ENCODE results near the gene COPS9. TPM values are rescaled to one million over a fixed set of nuclear protein-coding genes. Genes with fewer than 3 reads are reported as not detected.

Gene COPS9
- total RNA-seq, 1 donor from 2014 or later, result 98.1 TPM

DNA sequence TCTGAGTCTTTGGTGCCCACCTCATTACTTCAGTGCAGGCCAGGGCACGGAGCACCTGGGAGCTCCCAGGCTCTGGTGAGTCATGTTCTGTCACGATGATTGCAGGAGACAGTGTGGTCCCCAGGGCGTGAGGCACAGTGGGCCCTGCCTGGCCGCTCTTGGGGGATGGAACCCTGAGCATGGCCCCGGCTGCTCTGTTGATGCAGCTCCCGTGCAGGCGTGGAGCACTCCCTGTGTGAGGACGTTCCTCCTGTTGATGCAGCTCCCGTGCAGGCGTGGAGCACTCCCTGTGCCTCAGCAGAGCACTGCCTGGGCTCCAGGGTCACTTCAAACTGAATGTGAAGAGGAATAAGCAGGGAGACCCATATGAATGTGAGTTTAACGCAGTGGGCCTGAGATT is 30.1 kb downstream of the COPS9 start:
- no peak overlapping the region for H3K27ac ChIP-seq
- intact Hi-C loops (cut with DNase I), result no loop called here
- H3K4me3 ChIP-seq, result no peak overlapping the region
- H3K27me3 ChIP-seq, result peaks cover 7% of the 10 kb centered on the region
- H3K4me1 ChIP-seq, result no peaks in the 10 kb centered on the region
- H3K9me3 ChIP-seq, result no peaks in the 10 kb centered on the region
- TF ChIP-seq, protein P1, sequence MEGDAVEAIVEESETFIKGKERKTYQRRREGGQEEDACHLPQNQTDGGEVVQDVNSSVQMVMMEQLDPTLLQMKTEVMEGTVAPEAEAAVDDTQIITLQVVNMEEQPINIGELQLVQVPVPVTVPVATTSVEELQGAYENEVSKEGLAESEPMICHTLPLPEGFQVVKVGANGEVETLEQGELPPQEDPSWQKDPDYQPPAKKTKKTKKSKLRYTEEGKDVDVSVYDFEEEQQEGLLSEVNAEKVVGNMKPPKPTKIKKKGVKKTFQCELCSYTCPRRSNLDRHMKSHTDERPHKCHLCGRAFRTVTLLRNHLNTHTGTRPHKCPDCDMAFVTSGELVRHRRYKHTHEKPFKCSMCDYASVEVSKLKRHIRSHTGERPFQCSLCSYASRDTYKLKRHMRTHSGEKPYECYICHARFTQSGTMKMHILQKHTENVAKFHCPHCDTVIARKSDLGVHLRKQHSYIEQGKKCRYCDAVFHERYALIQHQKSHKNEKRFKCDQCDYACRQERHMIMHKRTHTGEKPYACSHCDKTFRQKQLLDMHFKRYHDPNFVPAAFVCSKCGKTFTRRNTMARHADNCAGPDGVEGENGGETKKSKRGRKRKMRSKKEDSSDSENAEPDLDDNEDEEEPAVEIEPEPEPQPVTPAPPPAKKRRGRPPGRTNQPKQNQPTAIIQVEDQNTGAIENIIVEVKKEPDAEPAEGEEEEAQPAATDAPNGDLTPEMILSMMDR (IDR thresholded peaks at IDR 0.05), result no peak
- peak; percentile 48 for DNase-seq
- ATAC-seq, result no peak
- H3K36me3 ChIP-seq, result no peaks in the 10 kb centered on the region

DNA sequence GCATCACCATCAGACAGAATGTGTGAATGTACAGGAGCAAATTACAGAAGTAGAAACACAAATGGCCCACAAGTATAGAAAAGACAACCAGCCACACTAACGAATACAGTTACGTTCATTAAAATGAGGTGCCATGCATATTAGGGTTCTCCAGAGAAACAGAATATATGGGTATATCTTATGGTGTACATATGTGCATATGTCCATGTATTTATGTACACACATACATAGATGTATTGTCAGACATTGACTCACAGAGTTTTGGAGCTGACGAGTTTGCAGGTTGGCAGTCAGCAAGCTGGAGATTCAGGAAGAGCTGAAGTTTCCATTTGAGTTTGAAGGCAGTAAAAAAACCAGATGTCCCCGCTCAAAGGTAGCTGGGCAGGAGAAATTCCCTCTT is 33.0 kb downstream of the COPS9 start:
- peaks cover 7% of the 10 kb centered on the region for H3K27me3 ChIP-seq
- no peaks in the 10 kb centered on the region for H3K9me3 ChIP-seq
- intact Hi-C loops (cut with DNase I), result no loop called here
- no peak overlapping the region for H3K4me3 ChIP-seq
- DNase-seq, result no peak
- TF ChIP-seq, protein P1 (IDR thresholded peaks at IDR 0.05), result no peak
- H3K4me1 ChIP-seq, result no peaks in the 10 kb centered on the region
- H3K36me3 ChIP-seq, result no peaks in the 10 kb centered on the region
- no peak for ATAC-seq
- no peak overlapping the region for H3K27ac ChIP-seq

DNA sequence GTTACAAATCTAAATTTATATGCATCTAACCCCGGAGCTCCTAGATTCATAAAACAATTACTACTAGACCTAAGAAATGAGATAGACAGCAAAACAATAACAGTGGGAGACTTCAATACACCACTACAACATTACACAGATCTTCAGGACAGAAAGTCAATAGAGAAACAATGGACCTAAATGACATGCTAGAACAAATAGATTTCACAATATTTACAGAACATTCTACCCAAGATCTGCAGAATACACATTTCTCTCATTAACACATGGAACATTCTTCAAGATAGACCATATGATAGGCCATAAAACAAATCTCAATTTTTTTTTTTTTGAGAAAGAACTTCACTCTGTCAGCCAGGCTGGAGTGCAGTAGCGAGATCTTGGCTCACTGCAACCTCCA is 37.8 kb downstream of the COPS9 start:
- no peak overlapping the region for H3K4me3 ChIP-seq
- H3K27ac ChIP-seq, result no peak overlapping the region
- H3K9me3 ChIP-seq, result no peaks in the 10 kb centered on the region
- no peaks in the 10 kb centered on the region for H3K36me3 ChIP-seq
- intact Hi-C loops (cut with DNase I), result no loop called here
- no peaks in the 10 kb centered on the region for H3K4me1 ChIP-seq
- ATAC-seq (no peak), DNase-seq (no peak)
- TF ChIP-seq, protein P1 (IDR thresholded peaks at IDR 0.05), result no peak
- peaks cover 40% of the 10 kb centered on the region for H3K27me3 ChIP-seq

DNA sequence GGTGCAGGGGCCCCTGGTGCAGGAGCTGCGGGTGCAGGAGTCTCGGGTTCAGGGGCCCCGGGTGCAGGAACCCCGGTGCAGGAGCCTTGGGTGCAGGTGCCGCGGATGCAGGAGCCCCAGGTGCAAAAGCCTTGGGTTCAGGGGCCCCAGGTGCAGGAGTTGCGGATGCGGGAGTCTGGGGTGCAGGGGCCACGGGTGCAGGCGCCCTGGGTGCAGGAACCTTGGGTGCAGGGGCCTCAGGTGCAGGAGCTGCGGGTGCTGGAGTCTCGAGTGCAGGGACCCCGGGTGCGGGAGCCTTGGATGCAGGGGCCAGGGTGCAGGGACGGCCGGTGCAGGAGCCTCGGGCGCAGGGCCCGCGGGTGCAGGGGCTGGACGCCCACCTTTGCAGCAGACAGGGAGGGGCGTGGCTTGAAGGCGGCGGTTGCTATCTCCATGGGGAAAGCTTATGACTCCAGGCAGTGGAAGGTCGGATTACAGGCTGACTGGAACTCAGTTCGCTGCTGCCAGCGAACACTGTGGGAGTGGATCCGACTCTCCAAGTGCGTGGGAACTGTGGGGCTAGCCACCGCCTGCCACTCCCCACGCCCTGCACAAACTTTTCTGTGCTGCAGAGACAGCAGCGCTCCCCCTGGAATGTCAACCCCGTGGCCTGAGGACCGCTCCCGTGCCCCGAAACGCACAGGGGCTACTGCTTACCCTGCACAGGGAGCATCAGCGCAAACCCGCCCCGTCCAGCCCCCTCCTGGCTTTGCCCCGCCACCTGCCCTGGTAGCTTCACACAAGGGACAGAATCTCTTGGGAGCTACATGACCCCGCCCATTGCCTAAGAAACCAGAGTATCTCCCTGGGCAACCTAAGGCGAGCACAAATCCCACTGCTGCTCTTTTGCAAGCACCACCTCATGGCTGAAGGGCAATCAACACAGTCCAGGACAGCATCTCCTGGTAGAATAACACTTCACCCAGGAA is 40.3 kb downstream of the COPS9 start:
- ATAC-seq (no peak), DNase-seq (no peak)
- no peak overlapping the region for H3K27ac ChIP-seq
- no peak overlapping the region for H3K4me3 ChIP-seq
- H3K27me3 ChIP-seq, result peaks cover 52% of the 10 kb centered on the region
- no peaks in the 10 kb centered on the region for H3K9me3 ChIP-seq
- TF ChIP-seq, protein P1 (IDR thresholded peaks at IDR 0.05), result no peak
- intact Hi-C loops (cut with DNase I), result no loop called here
- H3K4me1 ChIP-seq, result no peaks in the 10 kb centered on the region
- no peaks in the 10 kb centered on the region for H3K36me3 ChIP-seq

DNA sequence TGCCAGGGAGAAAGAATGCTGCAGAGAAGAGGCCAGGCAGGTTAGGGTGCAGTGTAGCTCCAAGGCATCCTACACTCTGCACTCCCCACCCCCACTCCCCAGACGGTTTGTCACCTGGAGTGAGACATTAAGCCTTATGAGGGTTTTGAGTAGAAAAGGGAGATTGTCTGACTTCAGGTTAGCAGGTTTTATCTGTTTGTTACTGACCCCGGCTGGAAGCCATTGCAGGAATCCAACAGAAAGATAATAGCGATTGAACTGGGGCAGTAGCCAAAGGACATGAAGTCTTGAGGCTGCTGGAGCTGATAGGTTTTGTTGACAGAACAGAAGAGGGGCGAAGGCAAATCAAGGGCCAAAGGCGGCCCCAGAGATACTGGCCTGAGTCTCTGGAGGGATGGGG is 46.8 kb downstream of the COPS9 start:
- TF ChIP-seq, protein P1 (IDR thresholded peaks at IDR 0.05), result no peak
- no peaks in the 10 kb centered on the region for H3K36me3 ChIP-seq
- H3K9me3 ChIP-seq, result peaks cover 8% of the 10 kb centered on the region
- no peaks in the 10 kb centered on the region for H3K4me1 ChIP-seq
- no peak overlapping the region for H3K27ac ChIP-seq
- intact Hi-C loops (cut with DNase I), result no loop called here
- ATAC-seq (no peak), DNase-seq (no peak)
- H3K27me3 ChIP-seq, result peaks cover 27% of the 10 kb centered on the region
- H3K4me3 ChIP-seq, result no peak overlapping the region
